H1 (cell line): ENCODE data around the gene CENPX. TPM values are rescaled to one million over a fixed set of nuclear protein-coding genes. Genes with fewer than 3 reads are reported as not detected.

Source experiments
- CTCF ChIA-PET: fragments of 300-600 bp; sonication (Branson Sonifier 250); formaldehyde crosslinking; loops from one replicate; lab custom pipeline; 2021; ENCODE audit not compliant: partially characterized antibody; lab: Charles Lee
- POLR2A ChIA-PET: fragments of 300-600 bp; sonication (Branson Sonifier 250); formaldehyde crosslinking; loops from one replicate; lab custom pipeline; 2021; ENCODE audit warnings: inconsistent platforms; ENCODE audit not compliant: partially characterized antibody; lab: Charles Lee
- DNase-seq, 2 experiments: peaks; one replicate each; pipeline versions ENCODE4 v3.0.0 to v3.0.0-alpha.2; 2010 to 2022; ENCODE audit warnings: low spot score in 2 of 2, low read depth in 1 of 2, mixed read lengths in 1 of 2
- FAIRE-seq: peaks from 2 replicates; lab custom pipeline; 2011; peaks lifted over from hg19 to GRCh38; lab: Jason Lieb, UNC
- H2AFZ ChIP-seq: 2 replicates; pipeline ENCODE4 v1.8.1; 2012; ENCODE audit warnings: low read length, inconsistent platforms
- H2AK5ac ChIP-seq: 2 replicates; pipeline ENCODE4 v1.6.1; 2013; ENCODE audit warnings: low read depth, low read length
- H2BK120ac ChIP-seq: replicated peaks from 2 replicates; pipeline ENCODE3; 2013; ENCODE audit warnings: low read depth, low read length, inconsistent platforms
- H2BK12ac ChIP-seq: 2 replicates; pipeline ENCODE4 v1.6.1; 2013; ENCODE audit warnings: low read depth, low read length
- H2BK15ac ChIP-seq: 2 replicates; pipeline ENCODE4 v1.6.1; 2013; ENCODE audit warnings: low read length
- H2BK20ac ChIP-seq: 2 replicates; pipeline ENCODE4 v1.6.1; 2013; ENCODE audit warnings: low read length
- H2BK5ac ChIP-seq: 2 replicates; pipeline ENCODE4 v1.6.1; 2013; ENCODE audit warnings: low read depth, low read length
- H3K14ac ChIP-seq: 2 replicates; pipeline ENCODE4 v1.6.1; 2013; ENCODE audit warnings: inconsistent platforms; ENCODE audit not compliant: insufficient read length
- H3K18ac ChIP-seq: 2 replicates; pipeline ENCODE4 v1.6.1; 2013; ENCODE audit warnings: low read length; ENCODE audit errors: extremely low read depth
- H3K23ac ChIP-seq: 2 replicates; pipeline ENCODE4 v1.6.1; 2013; ENCODE audit warnings: inconsistent platforms; ENCODE audit not compliant: insufficient read length
- H3K23me2 ChIP-seq: 2 replicates; pipeline ENCODE4 v1.6.1; 2013; ENCODE audit warnings: low read depth, low read length
- H3K27ac ChIP-seq: 2 replicates; pipeline ENCODE4 v1.6.1; 2011; ENCODE audit warnings: low read depth, low read length, inconsistent platforms
- H3K27me3 ChIP-seq, 4 experiments: replicated peaks in 1 of 4; 1 replicate in 1 of 4; 2 replicates in 3 of 4; pipeline versions ENCODE4 v1.6.1 to v1.8.1; 2011 to 2013; ENCODE audit warnings: low read length in 3 of 4, mild to moderate bottlenecking in 3 of 4, inconsistent platforms in 2 of 4, mixed read lengths in 2 of 4, moderate library complexity in 1 of 4; ENCODE audit not compliant: control insufficient read depth in 3 of 4, insufficient read depth in 3 of 4; ENCODE audit errors: extremely low read depth in 1 of 4
- H3K36me3 ChIP-seq, 4 experiments: 2 replicates each; pipeline versions ENCODE4 v1.6.1 to v1.8.1; 2011 to 2013; ENCODE audit warnings: mild to moderate bottlenecking in 4 of 4, low read length in 3 of 4, moderate library complexity in 2 of 4, control low read depth in 1 of 4, inconsistent platforms in 1 of 4; ENCODE audit not compliant: insufficient read depth in 4 of 4, control insufficient read depth in 2 of 4
- H3K4ac ChIP-seq: replicated peaks from 2 replicates; pipeline ENCODE3; 2013; ENCODE audit warnings: low read length, low read depth, mixed read lengths, inconsistent platforms; ENCODE audit not compliant: insufficient read length
- H3K4me1 ChIP-seq, 4 experiments: replicated peaks in 1 of 4; 1 replicate in 1 of 4; 2 replicates in 3 of 4; pipeline versions ENCODE4 v1.6.1 to v1.8.1; 2011 to 2013; ENCODE audit warnings: low read length in 3 of 4, inconsistent platforms in 2 of 4, mixed read lengths in 1 of 4; ENCODE audit not compliant: insufficient read depth in 4 of 4, control insufficient read depth in 3 of 4
- H3K4me2 ChIP-seq, 2 experiments: 2 replicates each; pipeline versions ENCODE4 v1.6.1 to v1.8.1; 2011 to 2013; ENCODE audit warnings: low read depth in 2 of 2, low read length in 2 of 2, control low read depth in 1 of 2, inconsistent platforms in 1 of 2, mild to moderate bottlenecking in 1 of 2; ENCODE audit not compliant: insufficient read depth in 1 of 2
- H3K4me3 ChIP-seq, 4 experiments: fragments of 200-600, 300-600 bp in 1 of 4; sonication (generic), shearing (Covaris generic), sonication (Bioruptor Twin) in 1 of 4; 2 replicates each; pipeline versions ENCODE4 v1.5.1 to v1.8.1; 2011 to 2016; ENCODE audit warnings: low read length in 4 of 4, low read depth in 3 of 4, control low read depth in 2 of 4, inconsistent platforms in 2 of 4, mild to moderate bottlenecking in 2 of 4, mixed read lengths in 1 of 4, moderate library complexity in 1 of 4; ENCODE audit not compliant: insufficient read depth in 2 of 4; ENCODE audit errors: extremely low read depth in 1 of 4
- H3K56ac ChIP-seq: replicated peaks from 2 replicates; pipeline ENCODE3; 2013; ENCODE audit warnings: low read depth, mild to moderate bottlenecking, mixed read lengths, low read length, inconsistent platforms; ENCODE audit not compliant: insufficient read length
- H3K79me1 ChIP-seq: 2 replicates; pipeline ENCODE4 v1.6.1; 2013; ENCODE audit warnings: low read depth, low read length, control low read depth
- H3K79me2 ChIP-seq, 2 experiments: 2 replicates each; pipeline versions ENCODE4 v1.6.1 to v1.8.1; 2012 to 2013; ENCODE audit warnings: low read length in 2 of 2, mild to moderate bottlenecking in 2 of 2, inconsistent platforms in 1 of 2; ENCODE audit not compliant: insufficient read depth in 2 of 2, control insufficient read depth in 1 of 2
- H3K9ac ChIP-seq, 4 experiments: replicated peaks in 1 of 4; 1 replicate in 1 of 4; 2 replicates in 3 of 4; pipeline versions ENCODE4 v1.6.1 to v1.8.1; 2011 to 2013; ENCODE audit warnings: low read depth in 3 of 4, low read length in 3 of 4, control low read depth in 2 of 4, mild to moderate bottlenecking in 2 of 4, moderate library complexity in 2 of 4, inconsistent platforms in 1 of 4; ENCODE audit errors: extremely low read depth in 1 of 4
- H3K9me3 ChIP-seq, 2 experiments: 2 replicates each; pipeline versions ENCODE4 v1.6.1 to v1.8.1; 2012 to 2013; ENCODE audit warnings: mild to moderate bottlenecking in 2 of 2, moderate library complexity in 2 of 2, control low read depth in 1 of 2, inconsistent platforms in 1 of 2, low read depth in 1 of 2, low read length in 1 of 2, mixed read lengths in 1 of 2; ENCODE audit not compliant: insufficient read depth in 2 of 2
- H4K20me1 ChIP-seq, 2 experiments: replicated peaks in 1 of 2; 2 replicates each; pipeline versions ENCODE3 to v1.8.1; 2011 to 2013; ENCODE audit warnings: inconsistent platforms in 2 of 2, low read length in 2 of 2, mild to moderate bottlenecking in 1 of 2; ENCODE audit not compliant: insufficient read depth in 2 of 2, control insufficient read depth in 1 of 2
- H4K5ac ChIP-seq: 2 replicates; pipeline ENCODE4 v1.6.1; 2013; ENCODE audit warnings: low read length, low read depth, mixed read lengths, inconsistent platforms; ENCODE audit not compliant: insufficient read length
- H4K8ac ChIP-seq: 2 replicates; pipeline ENCODE4 v1.8.0; 2013; ENCODE audit warnings: mild to moderate bottlenecking, moderate library complexity, low read length, inconsistent platforms; ENCODE audit not compliant: insufficient read depth; ENCODE audit errors: extremely low read depth
- H4K91ac ChIP-seq: replicated peaks from 2 replicates; pipeline ENCODE3; 2013; ENCODE audit warnings: low read length, mixed read lengths, inconsistent platforms; ENCODE audit not compliant: insufficient read length
- BRCA1 ChIP-seq: IDR thresholded peaks from 2 replicates; pipeline ENCODE4 v1.6.1; 2012; ENCODE audit warnings: low read depth, low read length, improper control_type of control experiment
- EZH2 ChIP-seq: fragments of 200-600 bp; sonication (generic); IDR thresholded peaks from 2 replicates; pipeline ENCODE4 v1.7.1; 2012; ENCODE audit warnings: low read depth, mild to moderate bottlenecking, moderate library complexity, low read length, inconsistent platforms; ENCODE audit not compliant: severe bottlenecking
- SIX5 ChIP-seq: IDR thresholded peaks from 2 replicates; pipeline ENCODE4 v1.6.1; 2011; ENCODE audit warnings: mild to moderate bottlenecking, low read depth, low read length
- YY1 ChIP-seq: IDR thresholded peaks from 2 replicates; pipeline ENCODE4 v1.6.1; 2011; ENCODE audit warnings: low read depth, mild to moderate bottlenecking, low read length
- WGBS, 2 experiments: shearing (Covaris generic) in 1 of 2; methylation state at CpG; one replicate each; pipeline versions ENCODE4 v1.1.6 to v1.1.7; 2013 to 2015; ENCODE audit warnings: low lambda C conversion rate in 2 of 2, mixed read lengths in 2 of 2, inconsistent platforms in 1 of 2, low coverage in 1 of 2, missing lambda C conversion rate in 1 of 2; ENCODE audit not compliant: insufficient replicate concordance in 2 of 2, insufficient coverage in 1 of 2, insufficient read length in 1 of 2; ENCODE audit errors: extremely low coverage in 1 of 2, missing lambda C conversion rate in 1 of 2; 5-methylcytosine and 5-hydroxymethylcytosine counted together
- polyA plus RNA-seq, 7 experiments: library from polyadenylated mRNA; depleted of rRNA in 3 of 7; stranded (reverse) in 5 of 7; unstranded in 2 of 7; fragments of >200 nt in 5 of 7; fragments of 200-250 nt in 2 of 7; gene quantifications; 1 replicate in 5 of 7; 2 replicates in 1 of 7; 4 replicates in 1 of 7; pipeline versions ENCODE4 v1.2.1 to v1.2.3, GENCODE V29; 2011 to 2013; ENCODE audit warnings: missing spikeins in 2 of 7, mixed read lengths in 2 of 7
- total RNA-seq: library from RNA; stranded (reverse); fragmentation: NEBNext Ultra II Directional; extraction: Animal tissue kit (Norgen Biotek cat#: 25700); gene quantifications from 2 replicates; pipeline ENCODE4 v1.2.1, GENCODE V29; 2021

The CENPX gene
- total and polyA plus RNA-seq, 2 of the 8 experiments (the other 6 are each of a cell fraction or from before 2014, with no cell fraction given) = 116 to 122 TPM

DNA sequence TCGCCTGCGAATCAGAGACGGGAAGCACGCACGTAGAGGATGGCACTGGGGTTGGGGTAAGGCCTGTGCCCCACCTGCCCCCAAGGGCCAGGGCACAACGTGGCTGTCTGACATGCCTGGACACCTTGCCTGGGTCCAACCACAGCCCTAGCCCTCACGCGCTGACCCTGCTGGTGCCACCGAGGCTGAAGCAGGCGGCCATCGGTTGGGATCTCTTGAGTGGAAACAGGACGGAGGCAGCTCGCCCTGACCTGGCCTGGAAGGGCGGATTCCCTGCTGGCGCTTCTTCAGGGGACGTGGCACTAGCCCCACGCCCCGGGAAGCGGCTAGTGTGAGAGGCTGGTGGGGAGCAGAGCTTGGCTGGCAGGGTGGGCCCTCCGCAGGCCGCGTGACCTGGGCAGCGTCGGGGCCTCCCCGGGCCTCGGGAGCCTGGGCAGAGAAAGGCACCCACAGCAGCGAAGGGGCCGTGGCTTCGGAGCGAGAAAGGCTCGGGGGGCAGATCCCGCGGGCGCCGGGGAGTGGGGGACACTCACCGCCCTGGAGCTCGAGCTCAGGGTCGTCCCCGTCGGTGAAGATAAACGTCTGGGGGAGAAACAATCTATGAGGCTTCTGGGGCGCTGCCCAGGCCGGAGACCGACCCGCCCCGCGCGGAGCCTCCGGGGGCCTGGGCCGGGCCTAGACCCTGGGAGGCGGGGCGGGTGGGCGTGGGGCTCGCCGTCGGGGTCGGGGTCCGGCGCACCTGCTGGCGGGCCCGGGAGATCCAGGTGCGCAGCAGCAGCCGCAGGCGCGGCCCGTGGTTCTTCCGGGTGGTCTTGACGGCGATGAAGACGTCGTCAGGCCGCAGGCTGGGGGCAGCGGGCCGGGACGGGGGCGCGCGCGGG lies 28.3 kb upstream of the CENPX start:
- peaks cover 0 to 12% of the 10 kb centered on the region in 2 experiments; a peak in 1 of 4 replicates for H3K79me2 ChIP-seq
- H3K14ac ChIP-seq = no peak overlapping the region
- H3K4me3 ChIP-seq = peak overlapping the region; percentile 45 to 87 (median 76)
- peaks cover 6% of the 10 kb centered on the region; the same call in 1 of the 2 replicates for H3K79me1 ChIP-seq
- H3K4me2 ChIP-seq = peak overlapping the region; percentile 68 to 69
- H3K4me1 ChIP-seq = peaks cover 0 to 11% (median 6%) of the 10 kb centered on the region in 4 experiments; a peak in 5 of 7 replicates
- H2BK12ac ChIP-seq = no peak overlapping the region
- no peak overlapping the region for H2AFZ ChIP-seq
- TF ChIP-seq BRCA1 = no peak
- TF ChIP-seq YY1 = no peak
- no peak for TF ChIP-seq EZH2
- no peak for TF ChIP-seq SIX5
- TF ChIP-seq, all 59 proteins: peak for 0
- Histone ChIP-seq H3K9me3 (no peaks in the 10 kb centered on the region), H3K27me3 (no peaks in the 10 kb centered on the region; a peak in 1 of 7 replicates), H2BK5ac (no peak overlapping the region), H4K20me1 (peaks cover 4 to 15% of the 10 kb centered on the region in 2 experiments), H3K56ac (peak overlapping the region; percentile 46), H3K9ac (peak overlapping the region in 2 of 4 experiments; percentile 38 to 54; a peak in 4 of 7 replicates), H3K4ac (peak overlapping the region; percentile 21), H4K8ac (no peak overlapping the region; the same call in 1 of the 2 replicates), H2BK120ac (no peak overlapping the region), H2BK20ac (no peak overlapping the region), H3K18ac (peak overlapping the region; percentile 60), H4K5ac (peak overlapping the region; percentile 24), H2AK5ac (no peak overlapping the region), H2BK15ac (no peak overlapping the region), H3K23ac (no peak overlapping the region), H3K27ac (no peak overlapping the region), H4K91ac (peak overlapping the region; percentile 25), H3K36me3 (peaks cover 5 to 25% (median 12%) of the 10 kb centered on the region in 4 experiments), H3K23me2 (peaks cover 6% of the 10 kb centered on the region; the same call in 1 of the 2 replicates)
- DNase-seq = no peak
- no peak for FAIRE-seq
- CTCF ChIA-PET = interaction anchor here (1.1 to 1.7 kb wide), 3 partner anchors 20 to 27 kb away, joined by 3 read pairs; partner anchors contain the start of gene RAC3
- WGBS, 2 experiments = 29% methylated on average over 51 of the region's 79 CpGs; no CpG with 5 or more reads in 1 of the 2 experiments
- POLR2A ChIA-PET = interaction anchor here (0.8 to 13.2 kb wide), 9 partner anchors 10 to 348 kb away, joined by 3 to 161 read pairs (median 5); partner anchors contain the start of genes CENPX, DUS1L, LRRC45 and MRPL12
